MM.1S (cell line): ENCODE data around the gene HDAC3.

Experiments used
- EZH2 ChIP-seq: fragments of 300-600 bp; sonication (generic); optimal IDR thresholded peaks from 2 replicates; pipeline ENCODE3; 2017; ENCODE audit warnings: low read depth, mild to moderate bottlenecking, antibody characterized with exemption, low read length, mixed read lengths
- TF ChIP-seq, protein P1 (sequence below): fragments of 300-600 bp; sonication (generic); IDR thresholded peaks from 2 replicates; pipeline ENCODE4 v1.5.1; 2016; ENCODE audit warnings: antibody characterized with exemption, low read length, mixed read lengths

DNA sequence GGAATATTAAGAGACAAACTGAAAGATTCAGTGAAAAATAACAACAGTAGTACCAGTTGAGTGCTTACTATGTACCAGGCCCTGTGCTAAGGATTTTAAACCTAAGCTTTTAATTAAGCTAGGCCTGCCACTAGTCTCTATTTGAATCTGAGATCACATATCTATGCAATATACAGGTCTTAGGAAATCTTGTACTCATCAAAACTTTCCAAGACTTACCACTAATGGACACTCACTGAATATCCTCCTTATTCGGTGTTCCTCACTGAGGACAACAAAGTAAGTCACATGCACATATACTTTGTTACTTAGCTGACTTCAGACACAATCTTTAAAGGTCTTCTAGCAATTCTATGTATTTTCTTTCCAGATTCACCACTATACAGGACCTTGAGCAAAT, 50.4 kb downstream of the HDAC3 start:
- TF ChIP-seq, protein P1, sequence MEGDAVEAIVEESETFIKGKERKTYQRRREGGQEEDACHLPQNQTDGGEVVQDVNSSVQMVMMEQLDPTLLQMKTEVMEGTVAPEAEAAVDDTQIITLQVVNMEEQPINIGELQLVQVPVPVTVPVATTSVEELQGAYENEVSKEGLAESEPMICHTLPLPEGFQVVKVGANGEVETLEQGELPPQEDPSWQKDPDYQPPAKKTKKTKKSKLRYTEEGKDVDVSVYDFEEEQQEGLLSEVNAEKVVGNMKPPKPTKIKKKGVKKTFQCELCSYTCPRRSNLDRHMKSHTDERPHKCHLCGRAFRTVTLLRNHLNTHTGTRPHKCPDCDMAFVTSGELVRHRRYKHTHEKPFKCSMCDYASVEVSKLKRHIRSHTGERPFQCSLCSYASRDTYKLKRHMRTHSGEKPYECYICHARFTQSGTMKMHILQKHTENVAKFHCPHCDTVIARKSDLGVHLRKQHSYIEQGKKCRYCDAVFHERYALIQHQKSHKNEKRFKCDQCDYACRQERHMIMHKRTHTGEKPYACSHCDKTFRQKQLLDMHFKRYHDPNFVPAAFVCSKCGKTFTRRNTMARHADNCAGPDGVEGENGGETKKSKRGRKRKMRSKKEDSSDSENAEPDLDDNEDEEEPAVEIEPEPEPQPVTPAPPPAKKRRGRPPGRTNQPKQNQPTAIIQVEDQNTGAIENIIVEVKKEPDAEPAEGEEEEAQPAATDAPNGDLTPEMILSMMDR, result no peak
- no peak for TF ChIP-seq EZH2
